H9 (cell line): ENCODE results near the gene FOXD4. TPM values are rescaled to one million over a fixed set of nuclear protein-coding genes. Genes with fewer than 3 reads are reported as not detected.
"Not testable (repeated sequence)": the region's sequence is repeated elsewhere in the genome, so short reads cannot be mapped to it uniquely, and the experiment has no call there.

Experiments
- DNase-seq: peaks from one replicate; pipeline ENCODE4 v3.0.0-alpha.2; 2017
- H2AFZ ChIP-seq: one replicate; pipeline ENCODE4 v1.6.1; 2013; ENCODE audit warnings: mild to moderate bottlenecking, low read length, control low read depth, moderate library complexity
- H2AK5ac ChIP-seq: 2 replicates; pipeline ENCODE4 v1.6.1; 2013; ENCODE audit warnings: low read length, control low read depth, mixed read lengths; ENCODE audit not compliant: insufficient read length
- H2BK120ac ChIP-seq: one replicate; pipeline ENCODE4 v1.6.1; 2013; ENCODE audit warnings: low read depth, mild to moderate bottlenecking, low read length, control low read depth, inconsistent platforms; ENCODE audit not compliant: poor library complexity, severe bottlenecking
- H2BK12ac ChIP-seq: 2 replicates; pipeline ENCODE4 v1.6.1; 2013; ENCODE audit warnings: low read length, control low read depth, mixed read lengths, low read depth; ENCODE audit not compliant: insufficient read length
- H2BK15ac ChIP-seq: 2 replicates; pipeline ENCODE4 v1.6.1; 2013; ENCODE audit warnings: low read depth, low read length, control low read depth
- H2BK20ac ChIP-seq: one replicate; pipeline ENCODE4 v1.6.1; 2013; ENCODE audit warnings: low read depth, mild to moderate bottlenecking, low read length, control low read depth, inconsistent platforms; ENCODE audit not compliant: poor library complexity, severe bottlenecking
- H2BK5ac ChIP-seq: 2 replicates; pipeline ENCODE4 v1.6.1; 2013; ENCODE audit warnings: low read length, control low read depth, mixed read lengths; ENCODE audit not compliant: insufficient read length
- H3K14ac ChIP-seq: 2 replicates; pipeline ENCODE4 v1.6.1; 2013; ENCODE audit warnings: low read length, control low read depth; ENCODE audit not compliant: insufficient read depth
- H3K18ac ChIP-seq: 2 replicates; pipeline ENCODE4 v1.6.1; 2013; ENCODE audit warnings: low read depth, mild to moderate bottlenecking, mixed read lengths, low read length, control low read depth; ENCODE audit not compliant: insufficient read length
- H3K23ac ChIP-seq: 2 replicates; pipeline ENCODE4 v1.6.1; 2013; ENCODE audit warnings: low read length, control low read depth, mixed read lengths, low read depth; ENCODE audit not compliant: insufficient read length
- H3K23me2 ChIP-seq: 2 replicates; pipeline ENCODE4 v1.6.1; 2013; ENCODE audit warnings: low read depth, mild to moderate bottlenecking, mixed read lengths, low read length, control low read depth; ENCODE audit not compliant: insufficient read length, poor library complexity, severe bottlenecking
- H3K27ac ChIP-seq: 2 replicates; pipeline ENCODE4 v1.5.1; 2013; ENCODE audit warnings: low read length, control low read depth, mixed read lengths, low read depth; ENCODE audit not compliant: insufficient read length
- H3K27me3 ChIP-seq: 2 replicates; pipeline ENCODE4 v1.6.1; 2013; ENCODE audit warnings: low read length, control low read depth, inconsistent platforms; ENCODE audit not compliant: insufficient read depth
- H3K4ac ChIP-seq: 2 replicates; pipeline ENCODE4 v1.6.1; 2013; ENCODE audit warnings: low read depth, mild to moderate bottlenecking, control low read depth, inconsistent platforms, low read length, moderate library complexity
- H3K4me1 ChIP-seq: 2 replicates; pipeline ENCODE4 v1.6.1; 2013; ENCODE audit warnings: low read length, control low read depth, inconsistent platforms; ENCODE audit not compliant: insufficient read depth
- H3K4me2 ChIP-seq: 2 replicates; pipeline ENCODE4 v1.6.1; 2013; ENCODE audit warnings: low read length, control low read depth, mixed read lengths; ENCODE audit not compliant: insufficient read length, insufficient read depth
- H3K56ac ChIP-seq: 2 replicates; pipeline ENCODE4 v1.6.1; 2013; ENCODE audit warnings: low read depth, mild to moderate bottlenecking, mixed read lengths, low read length, control low read depth; ENCODE audit not compliant: insufficient read length
- H3K79me1 ChIP-seq: 2 replicates; pipeline ENCODE4 v1.6.1; 2013; ENCODE audit warnings: low read depth, mild to moderate bottlenecking, moderate library complexity, low read length, control low read depth, inconsistent platforms; ENCODE audit not compliant: insufficient read depth, poor library complexity, severe bottlenecking
- H3K79me2 ChIP-seq: 2 replicates; pipeline ENCODE4 v1.6.1; 2013; ENCODE audit warnings: low read length, control low read depth, inconsistent platforms; ENCODE audit not compliant: insufficient read depth
- H3K9ac ChIP-seq: 2 replicates; pipeline ENCODE4 v1.6.1; 2013; ENCODE audit warnings: low read length, control low read depth, mixed read lengths; ENCODE audit not compliant: insufficient read length; ENCODE audit errors: extremely low read depth
- H3K9me3 ChIP-seq: one replicate; pipeline ENCODE4 v1.6.1; 2013; ENCODE audit warnings: low read depth, low read length, inconsistent platforms; ENCODE audit not compliant: control insufficient read depth
- H3T11ph ChIP-seq: one replicate; pipeline ENCODE4 v1.6.1; 2013; ENCODE audit warnings: mild to moderate bottlenecking, low read length, control low read depth, inconsistent platforms
- H4K20me1 ChIP-seq: one replicate; pipeline ENCODE4 v1.6.1; 2013; ENCODE audit not compliant: control insufficient read depth, insufficient read length, insufficient read depth
- H4K5ac ChIP-seq: 2 replicates; pipeline ENCODE4 v1.6.1; 2013; ENCODE audit warnings: low read depth, mild to moderate bottlenecking, mixed read lengths, low read length, control low read depth; ENCODE audit not compliant: insufficient read length
- H4K8ac ChIP-seq: replicated peaks from 2 replicates; pipeline ENCODE4 v1.6.1; 2013; ENCODE audit warnings: low read length, control low read depth, mixed read lengths, low read depth; ENCODE audit not compliant: insufficient read length
- H4K91ac ChIP-seq: 2 replicates; pipeline ENCODE4 v1.6.1; 2013; ENCODE audit warnings: low read depth, mild to moderate bottlenecking, moderate library complexity, mixed read lengths, low read length, control low read depth; ENCODE audit not compliant: insufficient read length
- H3K27ac Mint-ChIP-seq, 3 experiments: 2 replicates in 2 of 3; 3 replicates in 1 of 3; pipeline ENCODE4 v1.8.0; 2020 to 2021; ENCODE audit warnings: mixed read lengths in 3 of 3, mild to moderate bottlenecking in 1 of 3, moderate library complexity in 1 of 3
- H3K27me3 Mint-ChIP-seq: 2 replicates; pipeline ENCODE4 v1.8.0; 2021; ENCODE audit warnings: low read depth, mild to moderate bottlenecking, moderate library complexity, mixed read lengths
- H3K36me3 Mint-ChIP-seq, 3 experiments: 2 replicates in 2 of 3; 3 replicates in 1 of 3; pipeline ENCODE4 v1.8.0; 2020 to 2021; ENCODE audit warnings: low read depth in 3 of 3, mixed read lengths in 3 of 3; ENCODE audit not compliant: insufficient read depth in 1 of 3
- H3K4me1 Mint-ChIP-seq, 2 experiments: 2 replicates each; pipeline ENCODE4 v1.8.0; 2020; ENCODE audit warnings: mixed read lengths in 2 of 2
- H3K4me3 Mint-ChIP-seq, 2 experiments: 2 replicates in 1 of 2; 3 replicates in 1 of 2; pipeline ENCODE4 v1.8.0; 2020 to 2021; ENCODE audit warnings: mild to moderate bottlenecking in 2 of 2, mixed read lengths in 2 of 2, moderate library complexity in 1 of 2
- H3K9me3 Mint-ChIP-seq, 2 experiments: 2 replicates in 1 of 2; 3 replicates in 1 of 2; pipeline ENCODE4 v1.8.0; 2020; ENCODE audit warnings: mild to moderate bottlenecking in 2 of 2, mixed read lengths in 2 of 2, moderate library complexity in 1 of 2
- WGBS: extraction: QIAGEN DNeasy Blood & Tissue Kit; methylation state at CpG from one replicate; pipeline ENCODE4 v1.1.7; 2013; ENCODE audit warnings: missing lambda C conversion rate, low lambda C conversion rate, mixed read lengths; ENCODE audit not compliant: insufficient read length; ENCODE audit errors: extremely low coverage; 5-methylcytosine and 5-hydroxymethylcytosine counted together
- total RNA-seq: library from RNA; stranded (reverse); gene quantifications from 2 replicates; pipeline ENCODE4 v1.2.1, GENCODE V29; 2021

Gene FOXD4
- total RNA-seq, 1 experiment from 2014 or later = 0.20 TPM

DNA sequence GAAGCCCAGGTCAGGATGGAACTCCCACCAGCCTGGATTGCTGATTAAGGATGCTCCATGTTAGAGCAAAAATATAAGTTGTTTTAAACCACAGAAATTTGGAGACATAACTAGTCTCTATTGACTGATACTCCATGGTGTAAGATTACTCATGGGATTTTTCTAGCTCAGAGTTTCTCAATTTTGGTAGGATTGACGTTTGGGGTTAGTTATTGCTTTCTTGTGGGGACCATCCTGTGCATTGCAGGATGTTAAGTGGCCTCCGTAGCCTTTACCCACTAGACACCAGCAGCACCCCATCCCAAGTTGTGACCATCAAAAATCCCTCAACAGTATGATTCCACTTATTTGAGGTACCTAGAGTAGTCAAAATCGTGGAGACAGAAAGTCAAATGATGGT lies 19.4 kb downstream of the FOXD4 start:
- not testable (repeated sequence) for H2AK5ac ChIP-seq, H3K4me2 ChIP-seq, H3K18ac ChIP-seq, H3K14ac ChIP-seq, DNase-seq, H4K8ac ChIP-seq, H3K4me1 Mint-ChIP-seq, H3K79me1 ChIP-seq, H3K9me3 Mint-ChIP-seq, H2BK20ac ChIP-seq, H3K56ac ChIP-seq, H4K5ac ChIP-seq, H2BK5ac ChIP-seq, H3K9ac ChIP-seq, H2BK15ac ChIP-seq, H3K36me3 Mint-ChIP-seq, H2BK12ac ChIP-seq, H3K4ac ChIP-seq, H3K9me3 ChIP-seq, H3K27ac ChIP-seq, H4K91ac ChIP-seq, H3K27me3 ChIP-seq, H3K23me2 ChIP-seq, H3K4me3 Mint-ChIP-seq, H3K23ac ChIP-seq, H2BK120ac ChIP-seq, H3K27ac Mint-ChIP-seq, H2AFZ ChIP-seq, H3T11ph ChIP-seq, H3K4me1 ChIP-seq, H4K20me1 ChIP-seq, H3K79me2 ChIP-seq
- whole genome bisulfite sequencing = no CpG with 5 or more reads among the region's 3 CpGs
- peaks cover 30% of the 10 kb centered on the region for H3K27me3 Mint-ChIP-seq

DNA sequence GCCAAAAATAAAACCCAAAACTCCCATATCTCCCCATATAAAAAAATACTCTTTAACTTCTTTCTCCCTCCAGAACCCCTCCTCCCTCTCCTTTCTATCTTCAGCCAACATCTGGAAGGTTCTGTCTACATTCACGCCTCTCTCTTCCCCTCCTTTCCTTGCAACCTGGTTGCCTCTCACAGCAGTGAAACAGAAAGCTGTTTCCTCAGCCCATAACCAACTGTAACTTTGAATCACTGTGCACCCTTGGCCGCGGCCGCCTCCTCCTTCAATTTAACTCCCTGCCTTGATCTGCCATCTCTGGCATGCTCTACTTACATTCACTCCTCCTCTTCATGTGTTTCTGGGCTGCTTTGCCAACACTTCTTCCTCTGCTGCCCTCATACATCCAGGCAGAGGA lies 23.2 kb downstream of the FOXD4 start:
- H2AFZ ChIP-seq, H3K56ac ChIP-seq, H3K4me3 Mint-ChIP-seq, H4K20me1 ChIP-seq, H3K4ac ChIP-seq, H3K36me3 Mint-ChIP-seq, DNase-seq, H4K8ac ChIP-seq, H3K23me2 ChIP-seq, H3K14ac ChIP-seq, H3K4me1 ChIP-seq, H2BK5ac ChIP-seq, H3K4me1 Mint-ChIP-seq, H3K18ac ChIP-seq, H4K5ac ChIP-seq, H3K27ac ChIP-seq, H2BK12ac ChIP-seq, H3K9me3 Mint-ChIP-seq, H3K9ac ChIP-seq, H3K79me1 ChIP-seq, H2BK120ac ChIP-seq, H3K79me2 ChIP-seq, H3K27ac Mint-ChIP-seq, H3K4me2 ChIP-seq, H3K27me3 ChIP-seq, H4K91ac ChIP-seq, H3K9me3 ChIP-seq, H3T11ph ChIP-seq, H2AK5ac ChIP-seq, H3K23ac ChIP-seq, H2BK15ac ChIP-seq, H2BK20ac ChIP-seq: not testable (repeated sequence)
- H3K27me3 Mint-ChIP-seq = peaks cover 11% of the 10 kb centered on the region
- WGBS = no CpG with 5 or more reads among the region's 4 CpGs
